Ramos (cell line): Measurements from ENCODE around the gene ZBTB47.

Source experiments
- in situ Hi-C: fragments of 300-500 bp; cut with MboI; formaldehyde crosslinking; loops from one replicate; pipeline ENCODE4 v1.14.3; 2022; ENCODE audit warnings: low sequenced_read_pairs; ENCODE audit not compliant: unreplicated experiment

The ZBTB47 gene

GRCh38 chr3:42696356-42697288 is 43.1 kb downstream of the ZBTB47 start:
- in situ Hi-C loops, result no loop called here

- in situ Hi-C loops, result no loop called here
These were observed 44.0 kb downstream of the ZBTB47 start for GRCh38 chr3:42697289-42698051.

- in situ Hi-C loops, result no loop called here
These were observed 44.9 kb downstream of the ZBTB47 start for GRCh38 chr3:42698216-42698910.

- in situ Hi-C loops, result no loop called here
These were observed 45.4 kb downstream of the ZBTB47 start for GRCh38 chr3:42698911-42699230.

- in situ Hi-C loops, result no loop called here
These were observed 46.0 kb downstream of the ZBTB47 start for GRCh38 chr3:42699511-42699971.

GRCh38 chr3:42700366-42701288 is 47.1 kb downstream of the ZBTB47 start:
- in situ Hi-C loops, result no loop called here

- in situ Hi-C loops, result no loop called here
These were observed 48.0 kb downstream of the ZBTB47 start for GRCh38 chr3:42701371-42702065.

GRCh38 chr3:42702066-42702951 is 48.8 kb downstream of the ZBTB47 start, which contains the start of gene HHATL:
HHATL (minus strand) TSS chr3:42702798; CDS start chr3:42700826, 1,972 bp downstream.
- in situ Hi-C loops, result no loop called here

GRCh38 chr3:42702982-42703694 is 49.6 kb downstream of the ZBTB47 start:
- in situ Hi-C loops, result no loop called here

GRCh38 chr3:42703695-42704025 is 50.2 kb downstream of the ZBTB47 start:
- in situ Hi-C loops, result no loop called here

GRCh38 chr3:42704136-42704841 is 50.8 kb downstream of the ZBTB47 start:
- in situ Hi-C loops, result no loop called here

GRCh38 chr3:42705058-42705767 is 51.7 kb downstream of the ZBTB47 start:
- in situ Hi-C loops, result no loop called here

- in situ Hi-C loops, result no loop called here
These were observed 52.6 kb downstream of the ZBTB47 start for GRCh38 chr3:42705962-42706585.

- in situ Hi-C loops, result no loop called here
These were observed 53.5 kb downstream of the ZBTB47 start for GRCh38 chr3:42706721-42707619.
